HG02623 (cell line): ENCODE results near the gene MYMK.

Source experiments
- ATAC-seq: cut with Tn5 transposase; IDR thresholded peaks from one replicate; pipeline ENCODE4 v1.9.1; 2021; ENCODE audit warnings: moderate library complexity; ENCODE audit not compliant: unreplicated experiment

MYMK gene

DNA sequence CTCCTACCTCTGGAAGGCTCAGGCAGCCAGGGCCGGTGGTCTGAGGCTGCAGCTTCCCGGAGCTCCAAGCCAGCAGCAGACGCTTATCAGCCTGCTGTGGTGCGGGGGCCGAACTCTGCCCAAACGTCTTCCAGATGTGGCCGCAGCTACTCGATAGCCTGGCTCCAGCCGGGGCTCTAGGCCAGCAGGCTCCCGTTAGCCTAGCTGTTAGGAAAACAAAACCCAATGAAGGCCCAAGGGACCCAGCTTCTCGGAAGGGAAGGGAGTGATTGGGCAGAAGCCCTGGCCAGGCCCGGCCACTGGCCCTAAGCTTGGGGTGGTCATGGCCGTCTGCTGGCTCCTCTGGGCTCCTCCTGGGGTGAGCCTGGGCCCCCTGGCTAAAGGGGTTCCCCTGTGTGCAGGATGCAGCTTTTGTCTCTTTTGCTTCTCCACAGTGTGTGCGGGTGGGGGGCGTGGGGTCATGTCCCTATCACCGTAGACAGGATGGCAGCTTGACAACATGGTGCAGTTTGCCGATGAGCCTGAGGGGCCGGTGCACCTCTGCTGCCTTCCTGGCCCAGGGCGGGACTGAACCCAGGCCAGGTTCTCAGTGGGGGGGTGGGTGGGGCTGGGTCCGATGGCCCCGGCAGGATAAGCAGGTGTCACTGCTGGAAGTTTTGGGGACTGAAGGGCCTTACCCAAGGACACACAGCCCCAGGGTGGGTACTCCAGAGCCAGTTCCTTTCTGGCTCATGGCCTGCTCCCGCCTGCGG is 18.7 kb downstream of the MYMK start:
- ATAC-seq = no peak

DNA sequence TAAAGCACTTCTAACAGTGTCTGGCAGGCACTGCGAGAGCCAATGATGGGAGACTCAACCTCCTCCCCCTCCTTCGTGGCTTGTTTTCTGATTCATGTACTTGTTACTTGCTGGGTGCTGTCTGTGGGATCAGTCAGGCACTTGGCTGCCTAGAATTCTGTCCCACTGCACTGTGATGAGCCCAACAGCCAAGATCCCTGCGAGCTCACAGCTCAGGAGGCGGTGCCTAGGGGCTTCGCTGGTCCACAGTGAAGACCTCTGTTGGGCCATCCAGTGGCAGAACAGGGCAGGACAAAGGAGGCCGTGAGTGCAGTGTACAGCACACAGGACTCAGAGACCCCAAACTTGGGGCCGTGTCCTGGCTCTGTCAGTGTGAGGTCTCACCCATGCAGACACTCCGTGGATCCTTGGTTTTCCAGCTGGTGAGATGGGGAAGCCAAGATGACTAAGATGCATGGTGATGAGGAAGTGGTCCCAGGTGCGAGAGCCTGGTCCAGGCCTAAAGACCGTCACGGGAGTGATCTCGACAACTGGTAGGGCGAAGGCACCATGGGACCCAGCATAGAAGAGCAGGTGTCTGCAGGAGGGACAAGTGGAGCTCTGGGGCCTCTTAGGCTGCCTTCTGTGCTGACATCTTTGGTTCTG is 19.5 kb downstream of the MYMK start:
- ATAC-seq = no peak

DNA sequence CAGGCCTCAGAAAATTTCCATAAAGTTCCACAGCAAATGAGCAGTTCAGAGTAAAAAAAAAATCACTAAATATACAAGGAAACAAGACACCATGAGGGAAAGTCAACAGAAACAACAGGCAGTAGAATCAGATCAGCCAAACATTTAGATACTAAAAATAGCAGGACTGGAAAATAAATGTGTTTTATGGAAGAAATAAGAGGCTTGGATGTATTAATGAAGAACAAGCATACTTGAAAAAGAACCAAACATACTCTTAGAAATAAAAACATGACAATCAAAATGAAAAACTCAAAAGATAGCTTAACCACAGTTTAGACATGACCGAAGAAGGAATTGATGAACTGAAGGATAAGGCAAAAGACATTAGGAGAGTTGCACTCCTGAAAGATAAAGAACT is 22.6 kb downstream of the MYMK start:
- no peak for ATAC-seq

DNA sequence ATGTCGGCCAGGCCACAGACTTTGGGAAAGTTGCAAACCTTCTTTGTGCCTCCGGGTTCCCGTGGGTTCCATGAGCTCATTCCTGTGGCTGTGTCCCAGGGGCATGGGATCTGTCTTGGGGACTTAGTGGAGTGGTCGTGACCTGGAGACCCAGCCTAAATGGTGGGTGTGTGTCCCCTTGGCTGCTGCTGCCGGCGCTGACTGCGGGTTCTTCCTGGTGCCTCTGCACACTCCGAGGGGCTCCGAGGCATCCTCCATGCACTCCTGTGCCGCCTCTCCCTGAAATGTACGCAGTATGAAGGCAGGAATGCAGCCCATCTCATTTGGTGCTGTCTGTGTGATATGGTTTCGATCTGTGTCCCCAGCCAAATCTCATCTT is 24.9 kb downstream of the MYMK start:
- no peak for ATAC-seq

DNA sequence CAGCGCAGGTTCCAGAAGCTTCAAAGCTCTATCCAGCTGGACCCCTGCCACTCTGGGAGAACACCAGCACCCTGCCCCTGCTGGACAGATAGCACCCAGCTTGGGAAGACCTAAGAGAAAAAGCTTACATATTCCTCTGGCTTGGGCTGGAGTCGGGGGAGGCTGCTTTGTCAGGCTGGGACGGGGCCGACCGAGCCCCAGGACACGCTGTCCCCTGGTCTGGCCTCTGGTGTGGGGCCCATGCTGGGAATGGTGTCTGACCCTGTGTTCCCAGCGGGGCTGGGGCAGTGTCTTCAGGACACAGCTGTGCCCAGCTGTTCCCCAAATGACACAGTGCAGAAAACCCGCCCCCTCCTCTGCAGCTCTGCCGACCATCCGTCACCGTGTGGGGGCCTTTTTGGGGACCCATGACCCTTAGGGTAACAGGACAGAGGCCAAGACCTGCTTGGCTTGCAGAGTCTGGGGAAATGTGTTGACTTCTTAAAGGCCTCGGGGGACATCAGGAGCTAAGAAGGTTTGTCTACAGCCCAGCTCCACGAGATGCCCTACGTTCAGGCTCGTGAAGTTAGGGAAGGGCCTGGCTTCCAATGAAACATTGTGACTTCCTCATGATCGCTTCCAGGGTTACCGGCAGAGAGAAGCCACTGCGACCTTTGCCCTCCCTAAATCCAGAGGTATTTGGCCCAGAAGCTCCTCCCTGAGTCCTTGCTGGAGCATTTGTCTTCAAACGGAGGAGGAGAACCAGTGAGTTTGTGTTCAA is 25.4 kb downstream of the MYMK start:
- ATAC-seq = no peak

DNA sequence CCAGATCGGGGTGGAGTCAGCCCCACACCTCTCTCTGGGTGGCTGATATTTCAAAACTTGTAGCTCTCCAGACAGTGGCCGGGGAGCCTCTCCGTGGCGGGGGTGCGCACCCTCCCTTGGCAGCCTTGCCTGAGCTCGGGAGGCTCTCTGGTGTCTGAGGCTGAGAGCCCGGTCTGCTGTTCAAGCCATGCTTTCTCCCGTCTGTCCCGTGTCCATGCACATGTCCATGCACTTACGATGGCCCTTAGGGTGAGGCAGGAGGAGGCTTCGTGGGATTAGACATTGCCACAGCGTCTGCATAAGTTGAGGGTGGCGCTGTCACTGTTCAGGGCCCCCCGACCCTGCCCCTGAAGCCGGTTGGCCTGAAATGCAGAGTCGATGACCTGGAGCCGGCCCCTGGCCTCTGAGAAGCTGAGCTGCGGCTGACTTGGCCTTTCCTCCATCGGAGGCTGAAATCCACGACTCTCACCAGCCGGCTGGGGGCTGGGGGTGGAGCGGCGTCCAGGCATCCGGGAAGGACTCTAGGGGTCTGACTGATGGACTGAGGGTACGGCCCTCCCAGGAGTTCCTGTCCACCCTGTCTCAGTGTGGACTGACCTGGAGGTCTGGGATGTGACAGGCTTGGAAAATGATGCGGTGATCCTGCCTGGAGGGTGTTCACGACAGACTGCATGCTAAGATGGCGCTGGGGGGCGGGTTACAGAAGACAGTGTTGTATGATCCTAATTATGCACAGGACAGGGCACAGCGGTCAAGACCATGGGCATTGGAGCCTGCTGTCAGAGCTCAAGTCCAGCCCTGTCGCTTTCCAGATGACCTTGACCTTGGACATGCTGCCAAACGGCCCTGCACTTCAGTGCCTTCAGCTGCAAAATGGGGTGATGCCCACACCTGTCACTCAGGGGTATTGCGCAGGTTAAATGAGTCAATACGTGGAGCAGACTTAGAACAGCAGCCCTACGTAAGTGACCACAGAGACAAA is 27.6 kb downstream of the MYMK start:
- ATAC-seq = no peak

DNA sequence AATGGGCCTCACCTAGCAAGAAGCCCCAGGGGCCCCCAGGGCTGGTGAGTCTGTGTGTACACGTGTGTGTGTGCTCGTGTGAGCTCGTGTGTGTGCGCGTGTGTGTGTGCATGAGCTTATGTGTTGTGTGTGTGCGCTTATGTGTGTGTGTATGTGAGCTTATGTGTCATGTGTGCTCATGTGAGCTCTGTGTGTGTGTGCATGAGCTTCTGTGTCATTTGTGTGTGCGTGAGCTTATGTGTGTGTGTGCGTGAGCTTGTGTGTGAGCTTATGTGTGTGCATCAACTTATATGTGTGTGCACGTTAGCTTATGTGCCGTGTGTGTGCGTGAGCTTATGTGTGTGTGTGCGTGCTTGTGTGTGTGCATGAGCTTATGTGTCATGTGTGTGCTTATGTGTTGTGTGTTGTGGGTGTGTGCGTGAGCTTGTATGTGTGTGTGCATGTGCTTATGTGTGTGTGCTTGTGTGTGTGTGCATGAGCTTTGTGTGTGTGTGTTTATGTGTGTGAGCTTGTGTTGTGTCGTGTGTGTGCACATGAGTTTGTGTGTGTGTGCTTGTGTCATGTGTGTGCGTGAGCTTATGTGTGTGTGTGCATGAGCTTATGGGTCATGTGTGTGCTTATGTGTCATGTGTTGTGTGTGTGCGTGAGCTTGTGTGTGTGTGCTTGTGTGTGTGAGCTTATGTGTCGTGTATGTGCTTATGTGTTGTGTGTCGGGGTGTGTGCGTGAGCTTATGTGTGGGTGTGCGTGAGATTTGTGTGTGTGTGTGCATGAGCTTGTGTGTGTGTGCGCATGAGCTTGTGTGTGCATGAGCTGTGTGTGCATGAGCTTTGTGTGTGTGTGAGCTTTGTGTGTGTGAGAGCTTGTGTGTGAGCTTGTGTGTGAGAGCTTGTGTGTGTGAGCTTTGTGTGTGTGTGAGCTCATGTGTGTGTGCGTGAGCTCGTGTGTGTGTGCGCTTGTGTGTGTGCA is 29.1 kb downstream of the MYMK start:
- no peak for ATAC-seq

DNA sequence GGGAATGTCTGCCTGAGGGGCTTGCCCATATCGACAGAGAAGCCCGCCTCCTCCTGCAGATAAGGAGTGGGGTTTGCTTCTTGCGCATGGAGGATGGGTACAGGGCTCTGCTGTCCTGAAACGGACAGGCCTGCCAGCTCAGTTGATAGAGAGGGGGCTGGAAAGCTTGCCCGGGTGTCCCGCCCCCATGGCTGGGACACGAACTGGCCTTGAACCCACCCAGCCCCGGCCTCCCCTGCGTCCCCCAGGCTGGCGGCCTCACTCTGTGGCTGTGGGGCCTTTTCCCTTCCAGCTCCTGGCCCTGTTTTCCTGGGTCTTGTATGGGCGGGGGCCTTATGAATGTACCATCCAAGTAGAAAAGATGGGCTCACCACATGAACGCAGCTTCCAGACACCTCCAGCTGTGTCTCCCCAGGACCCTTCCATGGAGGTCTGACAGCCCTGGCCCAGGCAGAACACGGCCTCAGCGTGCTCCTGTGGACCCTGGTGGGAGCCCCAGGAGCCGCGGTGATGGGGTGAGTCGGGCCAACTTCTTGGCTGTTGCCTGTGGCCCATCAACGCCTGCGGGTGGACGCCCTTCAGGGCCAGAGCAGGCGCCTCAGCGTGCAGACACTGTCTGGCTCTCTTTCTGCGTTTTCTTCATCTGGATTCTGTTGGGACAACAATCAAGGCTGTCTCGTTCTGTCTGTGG is 30.0 kb downstream of the MYMK start:
- ATAC-seq = no peak

DNA sequence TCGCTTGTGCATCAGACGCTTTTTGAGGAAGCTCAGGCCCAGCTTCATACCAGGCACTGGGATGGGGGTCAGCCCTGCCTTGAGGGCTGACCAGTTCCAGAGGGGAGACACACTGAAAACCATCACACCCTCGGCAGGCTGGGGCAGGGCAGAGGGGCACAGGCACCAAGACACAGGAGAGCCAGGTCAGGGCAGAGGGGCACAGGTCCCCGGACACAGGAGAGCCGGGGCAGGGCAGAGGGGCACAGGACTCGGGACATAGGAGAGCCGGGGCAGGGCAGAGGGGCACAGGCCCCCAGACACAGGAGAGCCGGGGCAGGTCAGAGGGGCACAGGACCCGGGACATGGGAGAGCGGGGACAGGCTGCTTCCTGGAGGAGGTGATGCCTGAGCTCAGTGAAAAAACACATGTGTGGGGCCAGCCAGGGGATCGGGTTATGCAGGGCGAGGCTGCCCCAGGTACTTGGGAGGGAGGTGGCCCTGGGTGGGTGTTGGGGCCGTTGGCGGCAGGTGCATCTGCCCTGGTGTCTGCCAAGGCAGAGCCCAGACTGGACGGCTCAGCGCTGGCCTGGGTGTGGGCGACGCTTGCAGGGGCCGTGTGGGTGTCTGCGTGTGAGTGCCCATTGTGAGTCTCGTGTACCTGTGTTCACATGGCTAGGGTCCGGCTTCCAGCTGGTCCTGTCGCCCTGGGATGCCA is 30.8 kb downstream of the MYMK start:
- ATAC-seq = no peak

DNA sequence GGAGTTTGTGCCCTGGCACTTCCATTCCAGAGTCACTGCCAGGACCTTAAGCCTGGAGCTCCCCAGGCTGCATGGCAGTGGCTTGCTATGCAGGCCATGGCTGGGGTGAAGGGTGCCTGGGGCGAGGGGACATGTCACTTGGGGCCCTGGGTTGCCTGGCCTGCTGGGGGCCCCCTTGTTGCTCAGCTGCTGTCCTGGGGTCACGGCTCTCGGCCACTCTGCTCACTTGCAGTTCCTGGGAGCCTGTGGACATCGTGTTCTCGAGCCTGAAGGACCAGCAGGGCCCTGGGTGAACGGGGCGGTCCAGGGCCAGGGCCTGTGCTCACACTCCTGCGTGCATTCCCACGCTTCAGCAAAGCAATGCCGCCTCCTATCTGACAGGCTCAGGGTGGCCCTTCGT is 31.3 kb downstream of the MYMK start:
- ATAC-seq = no peak

DNA sequence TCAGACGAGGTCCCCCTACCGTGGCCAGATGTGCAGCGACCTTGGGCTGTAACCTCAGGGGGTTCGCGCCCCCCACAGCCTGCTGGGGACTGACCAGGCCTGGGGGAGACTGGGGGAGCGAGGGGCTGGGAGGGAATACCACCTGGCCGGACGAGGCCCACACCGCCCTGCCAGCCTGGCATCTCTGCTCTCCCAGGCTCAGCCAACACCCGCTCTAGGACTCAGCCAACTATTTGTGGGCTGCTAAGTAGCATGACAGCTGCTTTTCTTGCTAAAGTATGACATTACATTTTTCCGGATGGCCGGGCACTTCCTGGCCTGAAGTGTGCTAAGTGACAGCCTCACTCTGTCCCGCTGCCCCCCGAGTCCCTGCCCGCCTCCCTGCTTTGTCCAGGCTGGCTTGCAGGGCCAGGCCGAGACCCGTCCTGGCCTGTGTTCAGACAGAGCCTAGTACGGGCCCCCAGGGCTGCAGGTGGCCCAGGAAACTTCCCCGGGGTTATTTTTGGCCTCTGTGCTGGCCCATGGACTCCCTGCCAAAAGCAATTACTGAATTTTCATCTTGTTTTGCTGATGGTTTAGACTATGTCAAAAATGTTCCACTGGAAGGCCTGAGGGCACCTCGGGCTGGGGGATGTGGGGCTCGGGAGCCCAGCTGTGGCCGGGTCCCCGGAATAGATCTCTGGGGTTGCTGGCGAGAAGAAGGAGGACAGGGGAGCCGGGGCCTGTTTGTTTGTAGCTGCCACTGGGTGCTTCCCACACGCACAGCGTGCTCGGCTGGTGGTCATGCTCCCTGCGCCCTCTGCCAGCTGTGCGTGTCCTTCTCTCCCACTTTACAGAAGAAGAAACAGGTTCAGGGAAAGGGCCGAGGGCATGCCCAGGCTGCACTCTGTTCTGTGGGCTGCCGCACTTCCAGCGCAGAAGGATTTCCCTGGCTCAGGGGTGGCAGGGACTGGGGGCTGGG is 32.4 kb downstream of the MYMK start:
- ATAC-seq = no peak

DNA sequence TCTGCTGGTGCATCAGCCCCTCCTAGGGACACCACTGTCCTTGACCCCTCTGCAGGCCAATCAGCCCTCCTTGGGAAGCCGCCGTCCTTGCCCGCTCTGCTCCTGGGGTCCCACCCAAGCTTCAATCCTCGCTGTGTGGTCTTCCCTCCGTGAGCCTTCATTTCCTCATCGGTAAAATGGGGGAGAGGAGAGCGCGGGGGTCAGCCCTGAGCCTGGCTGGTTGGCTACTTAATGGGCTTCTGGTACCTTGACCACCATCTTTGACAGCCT is 33.2 kb downstream of the MYMK start:
- no peak for ATAC-seq

DNA sequence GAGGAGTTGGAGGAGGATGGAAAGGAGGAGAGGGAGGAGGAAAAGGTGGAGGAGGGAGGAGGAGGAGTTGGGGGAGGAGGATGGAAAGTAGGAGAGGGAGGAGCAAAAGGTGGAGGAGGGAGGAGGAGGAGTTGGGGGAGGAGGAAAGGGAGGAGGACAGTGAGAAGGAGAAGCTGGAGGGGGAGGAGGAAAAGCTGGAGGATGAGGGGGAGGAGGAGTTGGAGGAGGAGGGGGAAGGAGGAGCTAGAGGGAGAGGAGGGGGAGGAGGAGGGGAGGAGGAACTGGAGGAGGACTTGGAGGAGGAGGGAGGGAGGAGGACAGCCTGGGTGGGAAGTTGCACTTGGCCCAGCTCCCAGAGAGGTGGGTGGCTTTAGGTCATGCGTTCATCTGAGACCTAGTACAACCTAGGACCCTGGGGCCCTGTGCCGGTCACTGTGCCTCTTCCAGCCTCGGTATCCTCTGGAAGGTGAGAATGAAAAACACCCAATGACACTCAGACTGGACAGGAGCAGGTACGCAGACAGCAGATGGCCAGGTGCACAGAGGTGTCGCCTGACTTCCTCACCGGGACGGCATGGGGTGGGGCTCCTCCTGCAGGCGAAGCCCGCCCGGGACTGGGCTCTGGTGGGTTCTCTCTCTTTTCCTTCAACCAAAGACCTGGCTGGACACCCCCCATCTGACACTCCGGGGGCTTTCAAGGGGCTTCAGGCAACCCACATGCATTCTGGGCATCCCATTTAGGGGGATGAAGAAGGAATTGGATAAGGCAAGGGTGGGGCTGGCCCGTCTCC is 33.7 kb downstream of the MYMK start:
- no peak for ATAC-seq

DNA sequence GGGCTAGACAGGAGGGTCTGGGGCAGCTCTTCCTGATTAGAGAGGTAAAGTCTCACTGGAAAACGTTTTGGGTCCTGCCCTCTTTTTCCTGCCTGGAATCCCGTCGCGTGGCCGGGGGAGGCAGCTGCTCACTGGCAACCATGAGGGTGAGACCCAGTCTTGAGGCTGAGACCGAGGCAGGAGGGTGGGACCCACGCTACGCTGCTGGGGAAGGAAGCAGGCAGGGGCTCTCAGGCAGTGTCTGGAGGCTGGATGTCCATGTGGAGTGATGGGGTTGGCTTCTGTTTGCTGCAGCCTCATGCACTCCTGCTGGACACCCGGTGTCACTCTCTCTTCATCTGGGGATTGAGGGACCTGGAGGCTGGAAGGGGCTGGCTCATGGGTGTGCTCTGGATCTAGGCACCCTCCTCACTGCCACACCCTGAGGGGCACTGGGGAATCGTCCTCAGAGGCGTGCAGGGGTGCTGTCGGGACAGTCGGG is 34.5 kb downstream of the MYMK start:
- ATAC-seq = no peak

DNA sequence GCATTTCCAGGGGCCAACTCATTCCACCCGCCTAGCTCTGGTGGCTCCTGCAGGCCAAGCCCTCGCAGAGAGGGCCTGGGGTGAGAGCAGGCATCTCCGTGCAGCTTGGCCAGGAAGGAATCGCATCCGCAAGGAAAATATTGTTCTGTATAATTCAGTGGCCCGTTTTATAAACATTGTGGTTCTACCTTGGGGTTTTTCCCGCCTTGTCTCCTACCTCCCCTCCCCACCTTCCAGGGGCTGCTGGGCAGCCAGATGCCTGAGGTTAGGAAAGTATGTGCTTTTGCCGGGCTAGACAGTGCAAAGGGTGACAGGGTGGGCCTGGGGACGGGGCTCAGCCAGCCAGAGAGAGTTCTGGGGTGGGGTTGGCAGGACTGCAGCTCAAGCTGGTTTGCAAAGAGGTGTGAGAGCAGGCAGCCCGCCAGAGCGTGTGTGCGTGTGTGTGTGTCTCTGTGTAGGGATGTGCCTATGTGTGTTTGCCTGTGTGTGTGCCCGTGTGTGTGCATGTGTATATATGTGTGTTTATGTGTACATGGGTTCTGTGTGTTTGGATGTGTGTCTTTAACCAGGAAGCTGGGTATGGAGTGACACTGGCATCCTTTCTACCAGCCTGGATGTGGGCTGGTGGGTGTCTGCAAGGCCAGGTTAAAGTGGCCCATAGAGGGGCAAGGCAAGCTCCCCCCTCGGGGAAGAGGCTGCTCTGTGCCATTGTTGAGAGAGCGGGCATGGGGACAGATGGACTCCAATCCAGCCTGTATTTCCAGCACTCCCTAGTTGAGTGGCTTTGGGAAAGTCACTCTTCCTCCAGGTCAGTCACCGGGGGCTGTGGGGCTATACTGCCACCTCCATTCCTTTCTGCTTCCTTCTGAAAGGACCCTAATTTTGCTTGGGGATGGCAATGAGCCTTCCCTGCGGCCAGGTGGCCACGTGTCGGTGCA is 35.2 kb downstream of the MYMK start:
- no peak for ATAC-seq
